A172 (cell line): Measurements from ENCODE around the gene MEAK7. TPM values are rescaled to one million over a fixed set of nuclear protein-coding genes. Genes with fewer than 3 reads are reported as not detected.
A peak's percentile ranks its signal among the peaks of the same experiment; 100 is the strongest.

Experiments used
- DNase-seq: peaks from one replicate; pipeline ENCODE4 v3.0.0-alpha.2; 2015; ENCODE audit warnings: low spot score
- total RNA-seq: library from RNA; depleted of rRNA; stranded (reverse); fragments of >200 nt; shearing (Covaris generic); gene quantifications from 2 replicates; pipeline ENCODE4 v1.2.3, GENCODE V29; 2014

MEAK7 gene
- total RNA-seq, 1 experiment from 2014 or later, result 28.4 TPM

DNA sequence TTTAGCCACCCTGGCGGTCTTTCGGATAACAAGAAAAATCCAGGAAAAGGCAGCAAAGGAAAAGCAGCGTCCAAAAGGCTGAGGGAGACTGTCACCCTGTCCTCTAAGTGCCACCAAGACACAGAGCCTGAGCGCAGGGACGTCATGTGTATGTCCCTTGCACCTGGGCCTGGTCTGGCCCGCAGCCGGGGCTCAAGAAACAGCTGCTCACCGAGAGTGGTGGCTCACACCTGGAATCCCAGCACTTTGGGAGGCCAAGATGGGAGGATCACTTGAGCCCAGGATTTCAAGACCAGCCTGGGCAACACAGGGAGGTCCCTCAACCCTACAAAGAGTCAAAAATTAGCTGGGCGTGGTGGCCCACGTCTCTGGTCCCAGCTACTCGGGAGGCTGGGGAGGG, 9.2 kb upstream of the MEAK7 start:
- no peak for DNase-seq

DNA sequence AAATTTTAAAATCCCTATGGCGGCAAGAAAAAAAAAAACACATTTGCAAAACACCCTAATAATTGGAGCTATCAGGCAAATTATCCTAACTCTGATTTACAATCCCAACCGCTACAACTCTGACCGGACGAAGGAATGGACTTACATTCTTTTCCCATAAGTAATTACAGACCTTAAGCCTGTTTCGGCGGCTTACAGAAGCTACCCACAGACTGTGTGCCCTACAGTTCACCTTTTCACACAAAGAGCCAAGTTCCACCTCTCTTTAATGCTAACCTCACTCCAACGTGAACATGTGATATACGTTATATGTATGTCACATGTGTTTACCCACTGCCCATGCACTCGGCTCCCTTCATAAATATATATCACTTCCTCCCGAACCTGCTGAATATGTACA, 8.7 kb upstream of the MEAK7 start:
- peak; percentile 93 for DNase-seq

DNA sequence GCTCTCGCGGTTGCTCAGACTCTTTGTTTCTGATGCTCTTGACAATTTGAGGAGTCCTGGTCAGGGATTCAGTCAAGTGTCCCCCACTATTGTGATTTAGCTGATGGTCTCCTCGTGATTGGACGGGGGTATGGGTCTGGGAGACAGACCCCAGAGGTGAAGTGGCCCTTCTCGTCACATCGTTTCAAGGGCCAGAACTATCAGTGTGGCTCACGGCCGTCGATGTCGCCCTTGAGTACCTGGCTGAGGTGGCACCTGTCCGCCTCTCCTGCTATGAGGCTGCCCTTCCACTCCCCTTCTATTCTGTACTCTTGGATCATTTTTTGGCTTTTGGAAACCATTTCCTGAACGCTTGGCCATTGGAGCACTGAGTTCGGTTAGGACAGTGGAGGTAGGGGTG, 7.4 kb upstream of the MEAK7 start:
- DNase-seq, result no peak

DNA sequence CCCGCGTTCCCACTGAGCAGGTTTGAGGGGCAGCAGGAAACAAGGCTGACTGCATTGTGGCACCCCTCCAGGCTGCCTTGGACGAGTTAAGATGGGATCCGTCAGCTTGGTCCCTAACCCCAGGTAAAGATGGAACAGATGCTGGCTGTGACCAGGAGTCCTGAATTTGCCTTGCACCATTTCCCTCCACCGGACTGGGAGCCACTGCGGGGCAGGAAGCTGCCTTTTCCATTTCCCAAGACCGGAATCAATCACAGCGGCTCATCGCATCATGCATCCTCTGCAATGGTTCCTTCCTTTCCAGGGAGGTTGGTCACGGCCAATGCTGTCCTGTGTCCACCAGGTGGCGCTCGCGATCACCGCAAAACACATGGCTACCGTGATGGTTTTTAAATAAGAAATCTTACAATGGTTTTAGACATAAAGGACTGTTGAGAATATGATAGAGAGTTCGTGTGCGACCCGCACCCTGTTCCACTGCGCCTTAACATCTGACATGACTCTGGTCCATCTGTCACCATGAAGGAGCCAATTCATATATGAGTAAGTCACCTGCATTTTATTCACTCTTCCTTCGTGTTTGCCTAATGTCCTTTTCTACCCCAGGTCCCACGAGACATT, 6.8 kb upstream of the MEAK7 start:
- DNase-seq, result peak; percentile 86

DNA sequence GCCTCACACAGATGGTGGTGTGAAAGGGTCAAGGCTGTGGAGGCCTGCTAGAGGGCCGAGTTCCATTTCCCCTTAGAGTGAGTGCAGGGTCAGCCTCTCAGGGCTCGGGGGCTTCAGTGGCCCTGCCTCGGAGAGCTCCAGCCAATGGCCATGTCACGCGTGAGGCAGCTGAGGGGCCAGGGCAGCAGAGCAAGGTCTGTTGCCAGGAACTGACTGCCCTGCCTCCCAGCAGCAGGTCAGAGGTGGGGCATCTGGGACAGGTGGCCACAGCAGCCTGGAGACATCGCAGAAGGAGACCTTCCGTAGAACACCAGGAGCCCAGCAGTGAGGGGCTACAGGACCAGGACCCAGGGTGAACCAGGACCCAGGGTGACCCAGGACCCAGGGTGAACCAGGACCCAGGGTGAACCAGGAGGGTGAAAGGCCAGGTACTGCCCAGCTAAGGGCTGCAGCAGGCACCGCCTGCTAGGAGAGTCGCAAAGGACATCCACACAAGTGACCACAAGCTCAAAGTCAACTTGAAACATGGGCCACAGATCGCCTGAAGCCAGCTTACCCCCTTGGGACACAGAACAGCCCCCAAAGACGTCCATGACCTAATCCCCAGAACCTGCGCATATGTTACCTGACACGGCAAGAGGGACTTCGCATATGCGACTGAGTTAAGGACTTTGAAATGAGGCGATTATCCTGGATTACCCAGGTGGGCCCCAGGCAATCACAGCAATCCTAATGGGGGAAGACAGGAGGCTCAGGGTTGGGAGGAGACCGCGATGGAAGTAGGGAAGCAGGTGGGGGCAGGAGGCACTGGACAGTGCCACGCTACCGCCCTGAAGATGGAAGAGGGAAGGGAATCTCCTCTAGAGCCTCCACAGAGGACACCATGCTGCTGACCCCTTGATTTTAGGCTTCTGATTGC, 4.8 kb upstream of the MEAK7 start:
- DNase-seq, result no peak

DNA sequence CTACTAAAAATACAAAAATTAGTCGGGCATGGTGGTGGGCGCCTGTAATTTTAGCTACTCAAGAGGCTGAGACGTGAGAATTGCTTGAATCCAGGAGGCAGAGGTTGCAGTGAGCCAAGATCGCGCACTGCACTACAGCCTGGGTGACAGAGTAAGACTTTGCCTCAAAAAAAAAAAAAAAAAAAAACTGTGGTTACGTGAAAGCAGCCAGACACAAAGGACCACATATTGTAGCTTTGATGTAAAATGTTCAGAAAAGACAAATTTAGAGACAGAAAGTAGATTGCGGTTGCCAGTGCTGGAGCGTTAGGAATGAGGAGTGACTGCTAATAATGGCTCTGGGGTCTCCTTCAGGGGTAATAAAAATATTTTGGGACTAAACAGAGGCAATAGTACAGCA, 4.0 kb upstream of the MEAK7 start:
- no peak for DNase-seq

DNA sequence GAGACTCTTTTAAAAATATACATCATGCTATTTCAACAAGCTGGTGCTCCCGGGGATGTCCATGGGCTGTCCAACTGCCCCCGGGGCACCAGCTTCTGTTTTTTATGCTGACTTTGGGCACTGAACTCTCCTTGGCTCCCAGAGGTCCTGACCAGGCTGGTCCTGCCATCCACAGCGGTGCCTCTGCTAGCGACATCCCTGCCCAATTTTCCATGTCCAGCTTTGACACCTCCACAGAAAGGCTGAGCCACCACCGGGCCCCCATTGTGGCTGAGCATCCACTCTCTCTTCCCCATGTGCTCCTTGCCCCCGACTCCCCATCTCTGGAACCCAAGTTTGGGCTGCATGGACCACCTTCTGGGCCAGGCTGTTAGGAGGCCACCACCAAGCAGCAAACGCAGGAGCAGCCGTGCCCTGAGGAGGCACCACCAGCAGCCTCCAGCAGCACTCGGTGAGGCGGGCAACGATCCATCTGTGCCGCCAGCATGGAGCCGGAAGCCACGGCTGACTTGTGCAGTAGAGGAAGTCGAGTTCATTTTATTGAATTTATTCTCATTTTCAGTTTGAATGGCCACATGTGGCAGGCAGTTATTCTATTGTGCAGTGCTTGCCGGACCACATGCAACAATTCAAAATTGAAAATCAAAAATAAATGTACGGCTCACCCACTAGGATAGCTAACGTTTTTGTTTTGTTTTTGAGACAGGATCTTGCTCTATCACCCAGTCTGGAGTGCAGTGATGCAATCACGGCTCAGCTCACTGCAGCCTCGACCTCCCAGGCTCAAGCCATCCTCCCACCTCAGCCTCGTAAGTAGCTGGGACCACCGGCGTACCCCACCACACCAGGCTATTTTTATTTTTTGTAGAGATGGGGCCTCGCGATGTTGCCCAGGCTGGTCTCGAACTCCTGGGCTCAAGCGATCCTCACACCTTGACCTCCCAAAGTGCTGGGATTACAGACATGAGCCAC, 2.8 kb upstream of the MEAK7 start:
- DNase-seq, result no peak

DNA sequence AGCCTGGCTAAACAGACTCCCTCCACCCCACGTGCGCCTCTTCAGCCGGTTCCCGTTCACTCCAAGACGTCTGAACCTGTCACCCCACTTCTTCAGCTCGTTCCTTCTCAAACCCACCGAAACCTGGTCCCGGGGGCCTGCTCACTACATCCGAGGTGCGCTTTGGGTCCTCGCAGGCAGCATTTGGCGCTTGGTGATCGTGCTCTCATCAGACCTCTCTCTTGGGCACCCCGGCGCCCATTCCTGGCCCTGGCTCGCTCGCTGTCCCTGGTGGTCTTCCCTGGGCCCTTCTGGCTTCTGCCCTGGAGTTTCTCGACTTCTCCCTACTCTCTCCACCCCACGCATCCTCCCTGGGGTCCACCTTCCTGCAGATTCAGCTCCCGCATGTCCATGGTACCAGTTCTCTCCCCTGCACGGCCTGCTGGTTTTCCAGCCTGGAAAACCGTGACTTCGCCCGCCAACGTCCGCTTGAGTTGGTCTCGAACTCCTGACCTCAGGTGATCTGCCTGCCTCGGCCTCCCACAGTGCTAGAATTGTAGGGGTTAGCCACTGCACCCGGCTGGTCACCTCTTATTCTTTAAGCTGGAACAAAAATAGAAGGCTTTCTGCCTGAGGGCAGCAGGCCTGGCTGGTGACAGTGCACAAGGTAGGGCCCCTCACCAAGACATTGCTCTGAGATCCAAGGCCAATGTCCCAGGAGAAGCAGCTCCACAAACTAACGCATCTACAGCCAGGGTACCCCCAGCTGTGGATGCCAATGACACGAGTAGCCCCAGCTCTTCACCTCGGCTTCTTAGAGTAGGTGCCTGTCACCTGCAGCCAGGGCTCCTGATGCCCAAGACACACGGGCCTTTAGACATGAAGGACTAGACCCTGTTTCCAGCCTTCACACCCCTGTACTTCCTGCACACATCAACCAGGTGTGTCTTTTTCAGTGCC, 1.1 kb upstream of the MEAK7 start:
- DNase-seq, result no peak

DNA sequence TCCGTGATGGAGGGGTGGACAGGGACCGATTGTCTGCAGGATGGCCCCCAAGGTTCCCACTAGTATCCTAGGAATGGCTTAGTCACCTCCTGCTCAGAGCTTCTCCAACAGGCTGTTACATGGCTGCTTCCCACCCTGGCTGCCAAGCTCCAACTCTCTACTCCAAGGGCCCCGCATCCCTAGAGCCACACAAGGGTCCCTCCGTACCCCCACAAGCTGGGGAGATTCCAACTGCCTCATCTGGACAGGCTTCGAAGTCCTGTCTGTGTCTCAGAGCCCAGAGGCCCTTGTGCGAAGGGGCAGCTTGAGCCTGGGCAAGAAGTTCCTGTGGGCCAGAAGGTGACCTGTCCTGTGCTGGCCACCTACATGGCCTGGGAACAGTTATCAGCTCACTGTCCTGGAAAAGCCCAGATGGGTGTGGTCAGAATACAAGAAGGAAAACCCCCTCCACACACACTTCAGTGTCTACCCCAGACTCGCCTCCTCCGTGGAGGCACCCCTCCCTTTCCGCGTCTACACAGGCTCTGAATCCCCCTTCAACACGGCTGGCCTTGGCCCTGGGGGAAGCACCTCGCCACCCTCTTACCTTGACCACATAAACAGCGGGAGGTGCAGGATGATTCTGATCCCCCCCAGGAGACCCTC, 586 bp downstream of the MEAK7 start:
- DNase-seq, result peak; percentile 53

DNA sequence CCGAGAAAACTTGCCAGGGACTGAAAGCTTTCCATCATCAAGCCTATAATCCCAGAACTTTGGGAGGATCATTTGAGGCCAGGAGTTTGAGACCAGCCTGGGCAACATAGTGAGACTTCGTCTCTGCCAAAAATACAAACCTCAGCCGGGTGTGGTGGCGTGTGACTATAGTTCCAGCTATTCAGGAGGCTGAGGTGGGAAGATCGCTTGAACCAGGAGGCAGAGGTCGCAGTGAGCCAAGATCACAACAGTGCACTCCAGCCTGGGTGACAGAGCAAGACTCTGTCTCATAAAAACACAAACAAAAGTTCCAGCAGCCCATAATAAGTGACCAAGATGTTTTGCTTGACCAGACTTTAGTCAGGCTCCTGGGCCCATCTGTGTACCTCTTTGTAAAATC, 1.9 kb downstream of the MEAK7 start:
- DNase-seq, result no peak

DNA sequence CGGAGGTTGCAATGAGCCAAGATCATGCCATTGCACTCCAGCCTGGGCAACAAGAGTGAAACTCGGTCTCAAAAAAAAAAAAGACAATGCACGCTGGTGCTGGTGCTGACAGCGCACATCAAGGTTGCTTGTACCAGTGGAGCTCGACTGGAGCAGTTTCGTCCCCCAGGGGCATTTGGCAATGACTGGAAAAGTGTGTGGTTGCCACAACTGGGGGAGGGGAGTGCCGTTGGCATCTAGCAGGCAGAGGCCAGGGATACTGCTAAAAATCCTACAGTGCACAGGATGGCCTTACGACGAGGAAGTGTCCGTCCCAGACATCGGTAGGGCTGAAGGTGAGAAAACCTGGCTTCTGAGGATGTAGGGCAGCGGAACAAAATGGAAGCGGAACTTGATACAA, 2.4 kb downstream of the MEAK7 start:
- no peak for DNase-seq

DNA sequence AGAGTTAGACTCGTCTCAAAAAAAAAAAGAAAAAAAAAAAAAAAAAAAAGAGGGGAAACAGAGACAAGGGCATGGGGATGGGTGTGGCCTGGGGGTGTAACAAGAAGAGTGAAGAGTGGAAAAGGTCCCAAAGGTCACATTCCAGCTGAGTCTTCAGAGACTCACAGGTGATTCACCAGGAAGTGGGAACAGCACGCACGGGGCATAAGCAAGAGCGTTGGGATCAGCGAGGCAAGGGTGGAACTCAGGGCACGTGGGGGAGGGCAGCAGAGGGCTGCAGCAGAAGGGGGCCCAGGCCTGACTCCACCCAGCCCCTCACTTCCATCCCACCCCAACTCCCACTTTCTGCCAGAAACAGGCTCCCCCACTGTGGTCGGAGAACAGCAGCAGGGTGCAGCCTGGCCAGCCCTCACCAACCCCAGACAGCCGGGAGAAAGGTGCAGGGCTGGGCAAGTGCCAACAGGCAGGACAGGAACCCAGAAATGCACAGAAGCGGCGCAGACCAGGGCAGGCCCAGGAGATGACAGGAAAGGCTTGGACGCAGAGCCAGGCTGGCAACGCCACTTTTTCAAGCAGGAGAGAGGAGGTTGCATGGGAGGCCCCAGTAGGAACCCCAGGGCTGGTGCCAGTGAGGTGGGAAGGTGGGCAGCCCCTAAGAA, 3.3 kb downstream of the MEAK7 start:
- DNase-seq, result peak; percentile 97

DNA sequence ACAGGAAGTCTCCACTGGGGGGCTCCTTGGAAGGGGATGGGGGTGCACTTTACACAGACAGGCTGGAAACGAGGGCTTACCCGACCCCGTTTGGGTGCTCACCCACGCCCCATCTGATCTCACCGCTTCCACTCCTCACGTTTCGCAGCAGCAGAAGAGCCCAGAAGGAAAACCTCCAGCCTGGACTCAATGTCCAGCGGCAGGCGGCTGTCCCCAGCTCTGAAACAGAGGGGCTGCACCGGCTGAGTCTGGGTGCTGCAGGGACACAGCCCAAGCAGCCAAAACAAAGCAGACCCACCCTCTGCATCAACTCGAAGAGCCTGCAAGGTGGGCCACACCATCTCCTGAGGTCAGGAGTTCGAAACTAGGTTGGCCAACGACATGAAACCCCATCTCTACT, 3.9 kb downstream of the MEAK7 start:
- DNase-seq, result no peak

DNA sequence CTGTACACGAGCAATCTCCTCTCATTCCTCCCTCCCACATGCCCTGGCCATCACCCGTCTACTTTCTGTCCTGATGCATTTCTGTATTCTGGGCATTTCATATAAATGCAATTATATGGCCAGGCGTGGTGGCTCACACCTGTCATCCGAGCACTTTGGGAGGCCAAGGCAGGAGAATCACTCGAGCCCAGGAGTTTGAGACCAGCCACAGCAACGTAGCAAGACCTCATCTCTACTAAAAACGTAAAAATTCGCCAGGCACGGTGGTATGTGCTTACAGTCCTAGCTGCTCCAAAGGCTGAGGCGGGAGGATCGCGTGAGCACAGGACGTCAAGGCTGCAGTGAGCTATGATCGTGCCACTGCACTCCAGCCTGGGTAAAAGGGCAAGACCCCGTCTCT, 4.8 kb downstream of the MEAK7 start:
- no peak for DNase-seq

DNA sequence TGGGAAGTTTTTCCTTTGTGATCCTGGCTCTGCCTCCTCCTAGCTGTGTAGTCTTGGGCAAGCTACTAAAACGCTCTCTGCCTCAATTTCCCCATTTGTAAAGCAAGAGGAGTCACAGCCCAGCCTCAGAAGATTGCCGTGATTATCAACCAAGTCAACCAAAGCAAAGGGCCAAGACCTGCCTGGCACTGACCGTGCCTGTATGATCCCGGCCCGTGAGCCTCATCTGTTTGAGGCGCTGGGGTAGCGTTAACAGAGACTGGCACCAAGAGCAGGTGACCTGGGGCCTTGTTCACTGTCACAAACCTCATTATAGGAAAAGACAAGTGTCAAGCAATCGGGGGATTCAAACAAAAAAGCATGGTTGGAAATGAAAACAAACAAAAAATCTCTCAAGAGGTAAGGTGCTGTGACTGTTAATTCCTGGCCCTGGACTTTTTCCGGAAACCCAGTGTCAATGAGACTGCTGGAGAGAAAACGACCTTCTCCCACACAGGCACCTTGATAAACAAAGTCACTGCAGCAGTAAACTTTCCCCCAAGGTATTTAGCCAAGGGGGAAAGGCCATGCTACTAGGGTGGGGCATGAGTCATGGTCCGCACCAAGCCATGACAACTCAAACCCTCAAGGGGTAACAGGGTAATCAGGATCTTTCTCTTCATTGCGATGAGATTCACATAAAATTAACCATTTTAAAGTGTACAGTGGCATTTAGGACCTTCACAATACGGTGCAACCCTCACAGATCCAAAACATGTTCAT, 5.4 kb downstream of the MEAK7 start:
- no peak for DNase-seq

DNA sequence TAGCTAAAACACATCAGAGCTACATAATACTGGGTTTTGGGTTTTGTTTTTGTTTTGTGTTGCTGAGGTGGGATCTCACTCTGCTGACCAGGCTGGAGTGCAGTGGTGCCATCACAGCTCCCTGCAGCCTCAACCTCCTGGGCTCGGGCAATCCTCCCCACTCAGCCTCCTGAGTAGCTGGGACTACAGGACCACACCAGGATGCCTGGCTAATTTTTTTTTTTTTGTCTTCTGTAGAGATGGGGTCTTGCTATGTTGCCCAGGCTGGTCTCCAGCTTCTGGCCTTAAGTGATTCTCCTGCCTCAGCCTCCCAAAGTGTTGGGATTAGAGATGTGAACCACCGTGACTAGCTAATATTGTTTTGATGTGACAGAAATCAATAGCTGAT, 6.2 kb downstream of the MEAK7 start:
- DNase-seq, result no peak

DNA sequence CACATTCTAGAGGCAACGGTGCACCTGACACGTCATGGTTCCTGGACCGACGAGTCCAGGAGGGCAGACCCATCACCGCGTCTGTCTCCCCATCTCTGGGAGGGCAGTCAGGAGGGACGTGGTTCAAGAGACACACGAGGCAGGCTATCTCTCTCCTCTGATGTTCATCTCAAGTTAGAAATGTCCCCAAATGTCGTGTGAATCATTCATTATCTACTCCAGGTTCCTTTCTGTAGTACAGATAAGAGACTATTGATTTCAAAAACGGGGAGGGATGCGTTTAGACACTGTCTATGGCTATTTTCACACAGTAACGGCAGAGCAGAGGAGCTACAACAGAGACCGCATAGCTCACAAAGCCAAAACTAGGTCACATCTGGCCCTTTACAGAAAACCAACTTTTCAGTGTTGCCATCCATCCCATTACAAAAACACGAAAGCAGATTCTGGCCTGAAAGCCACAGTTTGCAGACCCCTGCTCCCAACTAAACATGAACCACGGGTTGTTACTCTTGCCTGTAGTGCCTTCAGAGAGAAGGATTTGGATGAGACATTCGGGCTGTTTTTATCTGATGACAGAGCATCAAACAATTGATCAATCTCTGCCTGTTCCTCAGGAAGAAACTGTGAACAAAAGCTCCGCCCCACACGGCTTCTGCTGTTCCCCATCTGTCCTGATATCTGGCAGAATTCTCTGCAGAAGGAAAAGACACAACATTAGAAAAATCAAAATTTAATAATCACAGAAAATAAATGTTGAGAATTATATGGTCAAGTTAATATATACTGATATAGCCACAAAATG, 6.8 kb downstream of the MEAK7 start:
- no peak for DNase-seq

DNA sequence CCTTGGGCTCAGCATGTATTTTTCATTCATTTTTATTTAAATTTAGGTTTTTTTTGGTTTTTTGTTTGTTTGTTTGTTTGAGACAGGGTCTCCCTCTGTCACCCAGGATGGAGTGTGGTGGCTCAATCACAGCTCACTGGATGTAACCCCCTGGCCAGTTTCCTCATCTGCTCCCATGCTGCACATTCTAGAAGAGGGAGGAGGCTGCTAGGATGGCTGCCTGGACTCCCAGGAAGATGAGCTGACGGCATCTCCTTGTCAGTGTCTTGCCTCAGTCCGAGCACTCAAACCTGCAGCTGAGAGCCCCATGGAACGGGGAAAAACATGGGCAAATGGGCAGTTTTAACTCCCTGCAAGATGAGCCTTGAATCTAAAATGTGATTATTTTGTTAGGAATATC, 7.5 kb downstream of the MEAK7 start:
- DNase-seq, result no peak
